HG03558 (cell line): Measurements from ENCODE around the gene DHFR.
"Not testable (repeated sequence)": the region's sequence is repeated elsewhere in the genome, so short reads cannot be mapped to it uniquely, and the experiment has no call there.

Experiments used
- ATAC-seq: cut with Tn5 transposase; IDR thresholded peaks from one replicate; pipeline ENCODE4 v1.9.1; 2021; ENCODE audit warnings: moderate number of reproducible peaks; ENCODE audit not compliant: unreplicated experiment; ENCODE audit errors: extremely low read depth

Gene DHFR

GRCh38 chr5:80607343-80607742, 47.4 kb downstream of the DHFR start:
- ATAC-seq: no peak

GRCh38 chr5:80600943-80601693, 53.7 kb downstream of the DHFR start:
- ATAC-seq: no peak

- ATAC-seq: no peak
These were observed 57.3 kb downstream of the DHFR start for GRCh38 chr5:80597500-80597899.

GRCh38 chr5:80594810-80595209, 60.0 kb downstream of the DHFR start:
- ATAC-seq: no peak

GRCh38 chr5:80592761-80593160, 62.0 kb downstream of the DHFR start:
- ATAC-seq: no peak

- no peak for ATAC-seq
These were observed 62.7 kb downstream of the DHFR start for GRCh38 chr5:80592105-80592504.

- ATAC-seq: no peak
These were observed 63.4 kb downstream of the DHFR start for GRCh38 chr5:80591352-80591751.

- no peak for ATAC-seq
These were observed 64.0 kb downstream of the DHFR start for GRCh38 chr5:80590766-80591165.

GRCh38 chr5:80588858-80589540, 65.8 kb downstream of the DHFR start:
- no peak for ATAC-seq

GRCh38 chr5:80584770-80585169, 70.0 kb downstream of the DHFR start:
- ATAC-seq: no peak

- not testable (repeated sequence) for ATAC-seq
These were observed 74.5 kb downstream of the DHFR start for GRCh38 chr5:80580291-80580690.

GRCh38 chr5:80579050-80579449, 75.7 kb downstream of the DHFR start:
- ATAC-seq: no peak

- ATAC-seq: no peak
These were observed 77.1 kb downstream of the DHFR start for GRCh38 chr5:80577707-80578106.

GRCh38 chr5:80576383-80576782, 78.4 kb downstream of the DHFR start:
- no peak for ATAC-seq
